Loucy (cell line): Measurements from ENCODE around the gene CADM1.

ENCODE experiments used
- H2AFZ ChIP-seq: fragments of 200-600 bp; sonication (generic); 2 replicates; pipeline ENCODE4 v1.6.0; 2016; ENCODE audit warnings: antibody characterized with exemption, mild to moderate bottlenecking, low read length, moderate library complexity
- H3F3A ChIP-seq: fragments of 200-600 bp; 2 replicates; pipeline ENCODE4 v1.6.0; 2016; ENCODE audit warnings: antibody characterized with exemption, low read depth, mild to moderate bottlenecking
- H3K27me3 ChIP-seq: fragments of 200-600 bp; sonication (generic); 2 replicates; pipeline ENCODE4 v1.6.1; 2014; ENCODE audit warnings: low read length, mild to moderate bottlenecking; ENCODE audit not compliant: insufficient read depth, poor library complexity, severe bottlenecking
- H3K36me3 ChIP-seq: fragments of 200-600 bp; sonication (generic); 2 replicates; pipeline ENCODE4 v1.6.1; 2016; ENCODE audit warnings: low read length; ENCODE audit not compliant: insufficient read depth
- H3K4me1 ChIP-seq: fragments of 200-600 bp; sonication (generic); 2 replicates; pipeline ENCODE4 v1.5.1; 2014; ENCODE audit warnings: low read length, mild to moderate bottlenecking; ENCODE audit not compliant: insufficient read depth, poor library complexity, severe bottlenecking
- H3K4me2 ChIP-seq: fragments of 200-600 bp; sonication (generic); 2 replicates; pipeline ENCODE4 v1.6.0; 2014; ENCODE audit warnings: antibody characterized with exemption, low read length, low read depth, mild to moderate bottlenecking; ENCODE audit not compliant: poor library complexity, severe bottlenecking
- H3K4me3 ChIP-seq: fragments of 200-600 bp; sonication (generic); 2 replicates; pipeline ENCODE4 v1.5.1; 2014; ENCODE audit warnings: low read length, mild to moderate bottlenecking, mixed read lengths; ENCODE audit not compliant: poor library complexity, severe bottlenecking
- H3K79me2 ChIP-seq: fragments of 200-600 bp; sonication (generic); 2 replicates; pipeline ENCODE4 v1.6.1; 2014; ENCODE audit warnings: low read length; ENCODE audit not compliant: insufficient read depth
- H3K9ac ChIP-seq: fragments of 200-600 bp; sonication (generic); 2 replicates; pipeline ENCODE4 v1.6.0; 2014; ENCODE audit warnings: mild to moderate bottlenecking, low read depth, low read length, moderate library complexity; ENCODE audit not compliant: poor library complexity, severe bottlenecking
- H3K9me2 ChIP-seq: fragments of 200-600 bp; sonication (generic); replicated peaks from 2 replicates; pipeline ENCODE4 v1.6.1; 2016; ENCODE audit warnings: low read depth, low read length, mixed read lengths
- H3K9me3 ChIP-seq: fragments of 200-600 bp; sonication (generic); 2 replicates; pipeline ENCODE4 v1.6.1; 2014; ENCODE audit warnings: mild to moderate bottlenecking, antibody characterized with exemption, low read length, low read depth; ENCODE audit not compliant: insufficient read depth
- H4K20me1 ChIP-seq: fragments of 200-600 bp; sonication (generic); 2 replicates; pipeline ENCODE4 v1.6.0; 2014; ENCODE audit warnings: antibody characterized with exemption, low read length, mild to moderate bottlenecking; ENCODE audit not compliant: insufficient read depth, poor library complexity, severe bottlenecking
- EZH2phosphoT487 ChIP-seq: fragments of 200-600 bp; IDR thresholded peaks from 2 replicates; pipeline ENCODE4 v1.6.1; 2018; ENCODE audit warnings: antibody characterized with exemption, mild to moderate bottlenecking, moderate library complexity, borderline replicate concordance
- TF ChIP-seq, protein P1 (sequence below): fragments of 200-600 bp; sonication (generic); conservative IDR thresholded peaks from 2 replicates; pipeline ENCODE4 v1.5.1; 2014; ENCODE audit warnings: mild to moderate bottlenecking, antibody characterized with exemption, low read length

CADM1 gene

DNA sequence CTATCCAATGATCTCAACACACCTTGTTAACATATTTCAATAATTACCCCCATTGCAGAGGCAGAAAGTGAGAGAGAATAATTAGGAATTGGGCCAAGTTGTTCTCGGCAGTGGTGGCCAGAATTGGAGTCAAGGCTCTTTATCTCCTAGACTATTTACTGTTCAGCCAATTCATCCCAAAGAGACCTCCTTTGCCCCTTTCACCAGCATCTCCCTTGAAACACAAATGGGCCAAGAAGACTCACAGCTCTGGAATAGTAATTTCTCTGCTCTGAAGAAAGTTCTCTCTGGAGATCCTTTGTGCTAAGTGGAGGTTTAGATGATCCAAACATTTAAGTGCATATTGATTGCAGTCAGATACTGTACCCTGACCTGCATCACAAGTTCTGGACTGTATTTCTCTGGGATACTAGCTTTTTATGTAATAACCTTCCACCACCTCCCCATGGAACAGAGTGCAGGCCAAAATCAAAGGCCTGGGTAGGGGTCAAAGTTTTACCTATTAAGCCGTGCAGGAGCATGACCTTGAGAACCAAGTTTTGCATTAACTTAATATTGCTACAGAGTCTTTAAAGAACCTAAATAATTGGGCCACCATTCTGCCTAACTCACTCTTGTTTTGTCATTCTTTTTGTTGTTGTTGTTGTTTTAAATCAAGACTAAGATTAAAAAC, 19.6 kb upstream of the CADM1 start:
- H3K4me2 ChIP-seq = no peak overlapping the region
- H3K79me2 ChIP-seq = no peaks in the 10 kb centered on the region

DNA sequence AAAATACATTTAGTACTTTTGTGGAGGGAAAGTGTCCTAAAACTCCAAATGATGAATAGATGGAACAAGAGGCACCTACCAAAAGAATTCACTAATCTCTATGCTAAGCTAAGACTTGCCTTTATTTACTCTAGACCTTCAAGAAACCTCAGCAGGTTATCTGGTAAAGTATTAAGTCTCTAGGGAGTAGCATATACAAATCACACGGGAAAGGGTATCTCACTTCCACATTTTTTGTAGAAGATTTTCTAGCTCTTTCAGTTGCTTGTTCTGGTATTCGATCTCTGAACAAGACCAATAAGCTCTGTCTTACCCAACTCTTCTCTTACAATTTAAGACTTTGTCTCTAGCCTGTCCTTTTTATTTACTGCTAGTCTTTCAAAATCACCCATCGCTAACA, 18.1 kb upstream of the CADM1 start:
- Histone ChIP-seq H2AFZ (no peak overlapping the region), H3K9me3 (no peaks in the 10 kb centered on the region), H3K9ac (no peak overlapping the region), H3K9me2 (no peaks in the 10 kb centered on the region), H3K36me3 (no peaks in the 10 kb centered on the region), H3K4me3 (no peak overlapping the region), H3K79me2 (no peaks in the 10 kb centered on the region), H4K20me1 (no peaks in the 10 kb centered on the region), H3K4me2 (no peak overlapping the region), H3K27me3 (no peaks in the 10 kb centered on the region), H3F3A (no peaks in the 10 kb centered on the region), H3K4me1 (no peaks in the 10 kb centered on the region)
- TF ChIP-seq, protein P1, sequence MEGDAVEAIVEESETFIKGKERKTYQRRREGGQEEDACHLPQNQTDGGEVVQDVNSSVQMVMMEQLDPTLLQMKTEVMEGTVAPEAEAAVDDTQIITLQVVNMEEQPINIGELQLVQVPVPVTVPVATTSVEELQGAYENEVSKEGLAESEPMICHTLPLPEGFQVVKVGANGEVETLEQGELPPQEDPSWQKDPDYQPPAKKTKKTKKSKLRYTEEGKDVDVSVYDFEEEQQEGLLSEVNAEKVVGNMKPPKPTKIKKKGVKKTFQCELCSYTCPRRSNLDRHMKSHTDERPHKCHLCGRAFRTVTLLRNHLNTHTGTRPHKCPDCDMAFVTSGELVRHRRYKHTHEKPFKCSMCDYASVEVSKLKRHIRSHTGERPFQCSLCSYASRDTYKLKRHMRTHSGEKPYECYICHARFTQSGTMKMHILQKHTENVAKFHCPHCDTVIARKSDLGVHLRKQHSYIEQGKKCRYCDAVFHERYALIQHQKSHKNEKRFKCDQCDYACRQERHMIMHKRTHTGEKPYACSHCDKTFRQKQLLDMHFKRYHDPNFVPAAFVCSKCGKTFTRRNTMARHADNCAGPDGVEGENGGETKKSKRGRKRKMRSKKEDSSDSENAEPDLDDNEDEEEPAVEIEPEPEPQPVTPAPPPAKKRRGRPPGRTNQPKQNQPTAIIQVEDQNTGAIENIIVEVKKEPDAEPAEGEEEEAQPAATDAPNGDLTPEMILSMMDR = no peak
- no peak for TF ChIP-seq EZH2phosphoT487

More for the DNA sequence above, 19.6 kb upstream of the CADM1 start:
- no peaks in the 10 kb centered on the region for H3K36me3 ChIP-seq
- no peaks in the 10 kb centered on the region for H3K9me3 ChIP-seq
- TF ChIP-seq EZH2phosphoT487 = no peak
- TF ChIP-seq, protein P1 = no peak
- H3K4me1 ChIP-seq = no peaks in the 10 kb centered on the region
- no peaks in the 10 kb centered on the region for H4K20me1 ChIP-seq
- H3K9me2 ChIP-seq = no peaks in the 10 kb centered on the region
- H2AFZ ChIP-seq = no peak overlapping the region
- H3K9ac ChIP-seq = no peak overlapping the region
- H3F3A ChIP-seq = no peaks in the 10 kb centered on the region
- no peaks in the 10 kb centered on the region for H3K27me3 ChIP-seq
- H3K4me3 ChIP-seq = no peak overlapping the region

DNA sequence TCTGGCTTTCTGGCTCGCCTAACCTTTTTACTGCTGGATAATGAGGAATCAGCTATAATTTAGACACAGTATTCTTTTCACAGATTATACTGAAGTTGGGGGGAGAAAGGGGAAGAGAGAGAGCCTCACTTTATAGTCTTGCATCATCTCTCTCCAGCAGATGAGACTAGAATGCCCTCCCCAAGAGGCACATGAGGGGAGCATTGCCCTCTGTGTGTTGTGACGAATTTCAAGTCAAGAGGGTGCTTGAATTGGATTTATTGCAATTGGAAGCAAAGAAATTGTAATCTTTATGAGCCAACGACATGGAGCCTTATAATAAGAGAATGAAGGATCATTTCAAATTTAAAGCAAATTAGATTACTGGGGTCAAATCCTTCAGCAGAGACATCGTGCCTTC, 17.6 kb upstream of the CADM1 start:
- Histone ChIP-seq H3K4me2 (no peak overlapping the region), H2AFZ (no peak overlapping the region), H3K4me1 (no peaks in the 10 kb centered on the region), H4K20me1 (no peaks in the 10 kb centered on the region), H3K79me2 (no peaks in the 10 kb centered on the region), H3K9ac (no peak overlapping the region), H3K36me3 (no peaks in the 10 kb centered on the region), H3K9me2 (no peaks in the 10 kb centered on the region), H3K4me3 (no peak overlapping the region), H3F3A (no peaks in the 10 kb centered on the region), H3K9me3 (no peaks in the 10 kb centered on the region), H3K27me3 (no peaks in the 10 kb centered on the region)
- no peak for TF ChIP-seq EZH2phosphoT487
- TF ChIP-seq, protein P1 = no peak
